ENCODE data around the gene GNS.

The GNS gene

GRCh38 chr12:64678835-64679234, 80.4 kb downstream of the GNS start:
- in situ Hi-C loops (cut with MboI; ENCODE audit: low sequenced_read_pairs): no loop called here

- in situ Hi-C loops (cut with MboI; ENCODE audit: low sequenced_read_pairs): no loop called here
These were observed 81.0 kb downstream of the GNS start for GRCh38 chr12:64678248-64678647.

GRCh38 chr12:64675795-64676194, 83.4 kb downstream of the GNS start:
- in situ Hi-C loops (cut with MboI; ENCODE audit: low sequenced_read_pairs): no loop called here

- in situ Hi-C loops (cut with MboI; ENCODE audit: low sequenced_read_pairs): no loop called here
These were observed 84.8 kb downstream of the GNS start for GRCh38 chr12:64674367-64674922.

- in situ Hi-C loops (cut with MboI; ENCODE audit: low sequenced_read_pairs): no loop called here
These were observed 85.6 kb downstream of the GNS start for GRCh38 chr12:64673490-64674169.

GRCh38 chr12:64672925-64673409, 86.2 kb downstream of the GNS start:
- in situ Hi-C loops (cut with MboI; ENCODE audit: low sequenced_read_pairs): no loop called here

- in situ Hi-C loops (cut with MboI; ENCODE audit: low sequenced_read_pairs): no loop called here
These were observed 87.5 kb downstream of the GNS start for GRCh38 chr12:64671681-64672080.

GRCh38 chr12:64670919-64671639, 88.1 kb downstream of the GNS start:
- in situ Hi-C loops (cut with MboI; ENCODE audit: low sequenced_read_pairs): no loop called here

GRCh38 chr12:64670019-64670418, 89.2 kb downstream of the GNS start:
- in situ Hi-C loops (cut with MboI; ENCODE audit: low sequenced_read_pairs): no loop called here

GRCh38 chr12:64669270-64669842, 89.8 kb downstream of the GNS start:
- in situ Hi-C loops (cut with MboI; ENCODE audit: low sequenced_read_pairs): no loop called here

- in situ Hi-C loops (cut with MboI; ENCODE audit: low sequenced_read_pairs): no loop called here
These were observed 91.4 kb downstream of the GNS start for GRCh38 chr12:64667793-64668192.

GRCh38 chr12:64666054-64666914, 92.9 kb downstream of the GNS start:
- in situ Hi-C loops (cut with MboI; ENCODE audit: low sequenced_read_pairs): no loop called here

- in situ Hi-C loops (cut with MboI; ENCODE audit: low sequenced_read_pairs): no loop called here
These were observed 93.7 kb downstream of the GNS start for GRCh38 chr12:64665514-64665913.
